ENCODE results near the gene OR6J1. TPM values are rescaled to one million over a fixed set of nuclear protein-coding genes. Genes with fewer than 3 reads are reported as not detected.
A peak's percentile ranks its signal among the peaks of the same experiment; 100 is the strongest.
"Not testable (repeated sequence)": the region's sequence is repeated elsewhere in the genome, so short reads cannot be mapped to it uniquely, and the experiment has no call there.

OR6J1 gene
- total RNA-seq, 2 donors from 2014 or later: not detected

DNA sequence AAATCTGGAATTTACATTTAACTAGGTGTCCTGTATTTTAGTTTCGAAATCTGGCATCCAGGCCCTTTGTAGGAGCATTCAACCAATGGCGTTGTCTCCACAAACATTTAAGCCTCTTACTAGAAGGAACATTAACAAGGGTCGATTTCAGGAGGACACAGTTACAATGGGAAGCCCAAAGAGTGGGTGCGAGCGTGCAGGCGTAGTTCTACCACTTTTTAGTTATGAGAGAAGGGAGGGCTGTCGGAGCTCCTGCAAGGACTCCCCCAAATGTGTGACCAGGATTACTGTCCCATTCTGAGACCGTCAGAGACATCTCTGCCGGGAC is 46.4 kb downstream of the OR6J1 start:
- no peaks in the 10 kb centered on the region for H3K9me3 Mint-ChIP-seq
- no peaks in the 10 kb centered on the region for H3K27me3 Mint-ChIP-seq (ENCODE audit: low read depth)
- ATAC-seq (replicated peaks in 1 of 2) (no peak), DNase-seq (no peak)
- H3K36me3 Mint-ChIP-seq (ENCODE audit: insufficient read depth in 2 of 2): peaks cover 5 to 9% of the 10 kb centered on the region in 2 donors
- H3K4me1 Mint-ChIP-seq (ENCODE audit: low read depth): peaks cover 56% of the 10 kb centered on the region
- peak overlapping the region; percentile 95 for H3K4me3 Mint-ChIP-seq
- H3K27ac Mint-ChIP-seq: peak overlapping the region; percentile 36

DNA sequence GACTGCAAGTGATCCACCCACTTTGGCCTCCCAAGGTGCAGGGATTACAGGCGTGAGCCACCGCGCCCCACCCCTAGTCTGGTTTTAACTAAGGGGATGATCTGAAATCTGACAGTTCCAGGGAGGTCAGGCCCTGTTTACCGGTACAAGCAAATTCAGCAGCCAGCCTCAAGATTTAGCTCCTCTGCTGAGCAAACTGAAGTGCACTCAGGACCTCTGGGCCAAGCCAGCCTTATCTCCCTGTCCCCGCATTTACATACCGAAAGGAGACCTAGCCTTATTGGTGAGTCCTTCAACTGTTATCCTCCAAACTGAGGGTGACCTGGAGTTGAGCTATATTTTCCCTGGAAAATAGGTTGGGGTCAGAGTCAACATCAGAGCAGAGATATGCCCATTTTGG is 46.9 kb downstream of the OR6J1 start:
- H3K27ac Mint-ChIP-seq: peak overlapping the region; percentile 38

DNA sequence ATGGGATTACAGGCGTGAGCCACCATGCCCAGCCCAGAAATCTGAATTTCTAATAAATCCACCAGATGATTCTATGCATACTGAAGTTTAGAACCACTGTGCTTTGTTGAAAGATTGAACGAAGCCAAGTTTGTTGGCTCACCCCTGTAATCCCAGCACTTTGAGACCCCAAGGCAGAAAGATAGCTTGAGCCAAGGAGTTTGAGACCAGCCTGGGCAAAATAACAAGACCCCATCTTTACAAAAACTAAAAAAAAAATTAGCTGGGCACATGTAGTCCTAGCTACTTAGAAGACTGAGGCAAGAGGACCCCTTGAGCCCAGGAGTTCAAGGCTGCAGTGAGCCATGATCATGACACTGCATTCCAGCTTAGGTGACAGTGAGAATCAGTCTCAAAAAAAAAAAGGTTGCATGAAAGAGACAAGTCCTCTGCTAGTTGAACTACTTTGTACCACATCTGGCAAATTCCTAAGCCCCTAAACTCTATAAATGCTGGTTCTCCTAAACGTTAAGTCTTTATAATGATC is 47.7 kb downstream of the OR6J1 start:
- H3K4me1 Mint-ChIP-seq (ENCODE audit: low read depth): peaks cover 58% of the 10 kb centered on the region
- no peak overlapping the region for H3K27ac Mint-ChIP-seq
- ATAC-seq (replicated peaks in 1 of 2) (no peak), DNase-seq (no peak)
- H3K27me3 Mint-ChIP-seq (ENCODE audit: low read depth): no peaks in the 10 kb centered on the region
- H3K9me3 Mint-ChIP-seq: no peaks in the 10 kb centered on the region
- H3K36me3 Mint-ChIP-seq (ENCODE audit: insufficient read depth in 2 of 2): peaks cover 2 to 3% of the 10 kb centered on the region in 2 donors
- H3K4me3 Mint-ChIP-seq: no peak overlapping the region

More for the DNA sequence above, 46.9 kb downstream of the OR6J1 start:
- DNase-seq (no peak), ATAC-seq (replicated peaks in 1 of 2) (no peak)
- Mint-ChIP-seq H3K36me3 (ENCODE audit: insufficient read depth in 2 of 2) (peaks cover 5% of the 10 kb centered on the region in 2 donors), H3K4me1 (ENCODE audit: low read depth) (peaks cover 58% of the 10 kb centered on the region), H3K27me3 (ENCODE audit: low read depth) (no peaks in the 10 kb centered on the region), H3K9me3 (no peaks in the 10 kb centered on the region), H3K4me3 (peak overlapping the region; percentile 95)

DNA sequence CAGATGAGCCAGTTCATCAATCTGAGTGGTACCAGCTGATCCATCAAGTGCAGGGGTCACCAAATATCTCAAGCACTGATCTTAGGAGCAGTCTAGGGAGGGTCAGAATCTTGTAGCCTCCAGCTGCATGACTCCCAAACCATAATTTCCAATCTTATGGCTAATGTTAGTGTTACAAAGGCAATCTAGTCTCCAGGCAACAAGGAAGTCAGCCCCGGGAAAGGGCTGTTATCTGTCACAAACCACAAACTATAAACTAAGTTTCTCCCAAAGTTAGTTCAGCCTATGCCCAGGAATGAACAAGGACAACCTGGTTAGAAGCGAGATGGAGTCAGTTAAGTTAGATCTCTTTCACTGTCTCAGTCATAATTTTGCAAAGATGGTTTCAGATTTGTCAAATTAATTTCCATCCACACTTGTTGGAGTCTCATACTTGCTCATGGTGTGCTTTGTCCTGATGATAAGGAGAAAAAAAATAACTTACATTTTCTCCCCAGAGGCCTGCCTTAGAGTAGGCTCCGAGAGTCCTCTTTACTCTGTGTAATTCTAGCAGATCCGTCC is 49.9 kb downstream of the OR6J1 start:
- H3K4me1 Mint-ChIP-seq (ENCODE audit: low read depth): peaks cover 67% of the 10 kb centered on the region
- H3K36me3 Mint-ChIP-seq (ENCODE audit: insufficient read depth in 2 of 2): peaks cover 2 to 3% of the 10 kb centered on the region in 2 donors
- H3K9me3 Mint-ChIP-seq: no peaks in the 10 kb centered on the region
- no peak overlapping the region for H3K4me3 Mint-ChIP-seq
- ATAC-seq (replicated peaks in 1 of 2) (no peak), DNase-seq (no peak)
- no peaks in the 10 kb centered on the region for H3K27me3 Mint-ChIP-seq (ENCODE audit: low read depth)
- H3K27ac Mint-ChIP-seq: no peak overlapping the region

DNA sequence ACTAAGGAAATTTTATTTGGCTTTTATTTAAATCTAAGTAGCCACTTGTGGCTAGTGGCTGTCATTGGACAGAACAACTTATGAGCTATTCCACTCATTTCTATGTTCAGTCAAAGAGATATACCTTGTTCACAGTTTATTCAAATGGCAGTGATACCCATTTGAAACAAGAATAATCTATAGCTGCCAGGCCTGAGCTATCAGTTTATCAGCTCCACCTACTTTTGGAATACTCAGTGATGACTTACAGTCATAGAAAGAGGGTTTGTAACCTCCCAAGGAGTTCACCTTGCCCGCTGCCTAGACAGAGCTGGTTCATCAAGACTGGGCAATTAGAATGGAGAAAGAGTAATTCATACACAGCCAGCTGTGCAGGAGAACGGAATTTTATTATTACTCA is 50.6 kb downstream of the OR6J1 start:
- no peaks in the 10 kb centered on the region for H3K27me3 Mint-ChIP-seq (ENCODE audit: low read depth)
- no peak for ATAC-seq (replicated peaks in 1 of 2)
- peaks cover 64% of the 10 kb centered on the region for H3K4me1 Mint-ChIP-seq (ENCODE audit: low read depth)
- peaks cover 2% of the 10 kb centered on the region in 2 donors for H3K36me3 Mint-ChIP-seq (ENCODE audit: insufficient read depth in 2 of 2)
- no peaks in the 10 kb centered on the region for H3K9me3 Mint-ChIP-seq
- H3K4me3 Mint-ChIP-seq: no peak overlapping the region
- H3K27ac Mint-ChIP-seq: no peak overlapping the region
- DNase-seq: no peak

DNA sequence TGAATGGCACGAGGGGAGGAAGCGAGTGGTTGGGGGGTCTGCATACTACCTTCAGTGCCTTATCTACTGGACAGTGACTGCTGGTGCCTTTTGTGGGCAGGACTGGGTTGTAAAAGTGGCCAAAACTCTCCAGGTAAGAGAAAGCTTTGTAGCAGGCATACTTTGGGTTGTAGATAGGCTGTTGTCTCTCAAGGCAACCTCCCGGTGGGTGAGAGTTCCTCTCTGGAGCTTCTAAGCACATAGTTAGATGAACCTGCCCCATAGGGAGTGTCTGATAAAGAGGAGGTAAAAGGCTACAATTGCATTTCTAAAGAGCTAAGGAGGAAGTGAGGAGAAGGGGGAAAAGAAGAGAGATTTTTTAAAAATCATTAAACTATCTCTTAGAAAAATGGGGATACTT is 51.0 kb downstream of the OR6J1 start:
- H3K36me3 Mint-ChIP-seq (ENCODE audit: insufficient read depth in 2 of 2): peaks cover 0 to 2% of the 10 kb centered on the region in 2 donors
- no peak overlapping the region for H3K27ac Mint-ChIP-seq
- no peaks in the 10 kb centered on the region for H3K9me3 Mint-ChIP-seq
- DNase-seq (no peak), ATAC-seq (replicated peaks in 1 of 2) (no peak)
- H3K27me3 Mint-ChIP-seq (ENCODE audit: low read depth): no peaks in the 10 kb centered on the region
- no peak overlapping the region for H3K4me3 Mint-ChIP-seq
- H3K4me1 Mint-ChIP-seq (ENCODE audit: low read depth): peaks cover 62% of the 10 kb centered on the region

DNA sequence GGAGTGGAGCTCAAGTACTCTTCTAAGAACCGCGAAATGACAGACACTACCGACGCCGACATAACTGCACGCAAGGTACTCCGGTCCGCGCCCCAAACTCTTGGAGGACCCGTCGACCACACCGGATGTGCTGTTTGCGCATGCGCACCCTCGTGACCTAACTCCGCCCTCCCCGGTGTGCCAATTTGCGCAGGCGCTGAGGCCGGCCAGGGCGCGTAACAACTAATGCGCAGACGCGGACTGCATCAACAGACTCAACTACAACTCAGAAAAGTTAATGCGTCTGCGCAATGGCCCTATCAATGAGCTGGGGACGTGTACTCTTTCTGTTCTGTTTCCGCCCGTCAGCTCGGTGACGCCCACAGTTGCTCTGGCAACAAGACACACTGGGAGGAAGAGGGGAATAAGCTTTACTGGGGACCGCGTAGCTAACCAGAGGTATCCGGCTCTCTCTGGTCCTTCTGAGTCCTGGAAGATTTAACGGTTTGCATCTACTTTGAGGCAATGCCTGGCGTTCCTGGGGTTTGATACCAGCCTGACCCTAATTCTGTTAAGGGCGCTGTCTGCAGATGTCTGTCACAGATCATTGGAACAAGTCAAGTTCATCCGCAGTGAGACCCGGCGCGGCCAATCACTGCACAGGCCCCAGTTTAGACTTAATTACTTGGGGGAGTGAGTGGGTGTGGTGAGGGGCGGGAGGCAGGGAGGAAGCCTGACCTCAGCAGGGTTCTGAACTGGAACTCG is 54.9 kb downstream of the OR6J1 start, which contains the start of gene DAD1:
Gene DAD1, minus strand, starts transcription at position 129 of the 744 bp plus-strand sequence. Its CDS starts 67 bp downstream, at position 62.
- ATAC-seq (replicated peaks in 1 of 2) (peak; percentile 89), DNase-seq (peak; percentile 99 to 100)
- peaks cover 6 to 15% of the 10 kb centered on the region in 2 donors for H3K36me3 Mint-ChIP-seq (ENCODE audit: insufficient read depth in 2 of 2)
- no peaks in the 10 kb centered on the region for H3K9me3 Mint-ChIP-seq
- H3K27me3 Mint-ChIP-seq (ENCODE audit: low read depth): no peaks in the 10 kb centered on the region
- peak within 1 kb of the TSS; percentile 88 to 99 for H3K4me3 Mint-ChIP-seq
- peak within 1 kb of the TSS; percentile 97 for H3K27ac Mint-ChIP-seq
- peaks cover 91% of the 10 kb centered on the region for H3K4me1 Mint-ChIP-seq (ENCODE audit: low read depth)

DNA sequence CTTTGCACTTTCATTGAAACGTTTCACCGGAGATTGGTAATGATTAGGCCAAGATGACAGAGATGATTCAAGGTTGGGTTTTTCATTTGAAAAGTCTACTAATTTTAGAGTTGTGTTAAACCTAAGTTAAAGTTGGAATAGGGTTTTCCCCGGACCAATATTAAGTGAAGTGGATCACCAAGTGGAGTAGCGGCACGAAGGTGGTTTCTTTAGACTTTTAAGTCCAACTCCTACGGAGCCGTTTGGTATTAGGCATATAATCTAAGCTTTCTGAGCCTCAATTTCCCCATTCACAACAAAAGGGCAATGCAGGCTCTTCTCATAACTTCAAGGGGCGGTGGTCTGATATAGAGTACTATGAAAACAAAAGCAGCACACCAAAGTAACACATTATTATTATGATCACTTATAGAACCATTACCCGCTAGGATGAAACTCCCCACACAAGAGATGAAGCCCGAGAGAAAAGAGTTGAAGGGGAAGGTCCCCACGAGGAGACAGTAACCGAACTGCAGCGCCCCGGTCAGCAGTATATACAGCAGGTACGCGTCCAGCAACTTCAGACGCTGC is 55.5 kb downstream of the OR6J1 start:
- no peaks in the 10 kb centered on the region for H3K9me3 Mint-ChIP-seq
- peak overlapping the region; percentile 88 to 99 for H3K4me3 Mint-ChIP-seq
- peaks cover 6 to 15% of the 10 kb centered on the region in 2 donors for H3K36me3 Mint-ChIP-seq (ENCODE audit: insufficient read depth in 2 of 2)
- peak overlapping the region; percentile 97 for H3K27ac Mint-ChIP-seq
- peaks cover 91% of the 10 kb centered on the region for H3K4me1 Mint-ChIP-seq (ENCODE audit: low read depth)
- ATAC-seq (replicated peaks in 1 of 2) (peak; percentile 26 to 30), DNase-seq (peak in 1 of 2 donors; percentile 21)
- H3K27me3 Mint-ChIP-seq (ENCODE audit: low read depth): no peaks in the 10 kb centered on the region

DNA sequence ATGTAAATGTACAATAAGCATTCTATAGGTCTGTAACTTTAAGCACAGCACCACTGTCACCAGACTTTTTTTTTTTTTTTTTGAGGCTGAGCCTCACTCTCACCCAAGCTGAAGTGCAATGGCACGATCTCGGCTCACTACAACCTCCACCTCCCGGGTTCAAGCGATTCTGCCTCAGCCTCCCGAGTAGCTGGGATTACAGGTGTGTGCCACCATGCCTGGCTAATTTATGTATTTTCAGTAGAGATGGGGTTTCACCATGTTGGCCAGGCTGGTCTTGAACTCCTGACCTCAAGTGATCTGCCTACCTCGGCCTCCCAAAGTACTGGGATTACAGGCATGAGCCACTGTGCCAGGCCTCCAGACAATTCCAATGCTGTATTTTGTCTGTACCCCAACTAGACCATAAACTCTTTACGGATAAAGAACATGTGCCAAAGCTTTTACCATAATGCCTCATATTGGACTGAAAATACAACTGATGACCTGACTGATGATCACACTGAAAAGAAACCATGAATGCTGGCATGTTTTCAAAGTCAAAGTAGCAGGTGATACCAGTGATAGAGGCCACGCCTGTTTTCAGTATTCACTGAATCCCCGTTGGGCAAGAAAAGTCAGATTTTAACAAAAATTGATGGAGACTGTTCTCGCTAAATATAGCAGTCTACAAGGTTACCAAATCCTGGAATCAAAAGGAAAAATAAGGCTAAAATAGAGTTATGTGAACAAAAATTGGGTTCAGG is 56.3 kb downstream of the OR6J1 start:
- ATAC-seq (replicated peaks in 1 of 2): peak in 1 of 2 donors; percentile 10
- H3K4me3 Mint-ChIP-seq: peak overlapping the region; percentile 88 to 99
- not testable (repeated sequence) for DNase-seq; H3K9me3 Mint-ChIP-seq; H3K27me3 Mint-ChIP-seq (ENCODE audit: low read depth)
- peaks cover 91% of the 10 kb centered on the region for H3K4me1 Mint-ChIP-seq (ENCODE audit: low read depth)
- H3K27ac Mint-ChIP-seq: peak overlapping the region; percentile 97
- H3K36me3 Mint-ChIP-seq (ENCODE audit: insufficient read depth in 2 of 2): peaks cover 7 to 18% of the 10 kb centered on the region in 2 donors

DNA sequence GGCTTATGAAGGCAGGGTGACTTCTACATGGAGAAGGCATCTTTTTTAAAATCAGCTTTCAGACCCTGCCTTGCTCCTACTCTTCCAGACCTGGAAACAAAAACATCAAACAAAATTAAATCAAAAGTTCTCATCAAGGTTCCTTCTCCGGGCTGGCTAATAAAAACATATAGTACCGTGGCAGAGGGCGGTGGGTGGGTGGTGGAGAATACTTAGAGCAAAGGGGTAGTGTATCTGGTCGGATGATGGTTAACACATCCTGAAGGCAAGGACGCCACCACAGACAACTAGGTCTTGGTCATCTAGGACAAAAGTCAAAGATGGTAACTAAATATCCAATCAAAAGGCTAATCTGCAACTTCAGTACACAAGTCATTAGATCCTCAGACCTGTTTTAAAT is 56.9 kb downstream of the OR6J1 start:
- H3K9me3 Mint-ChIP-seq: no peaks in the 10 kb centered on the region
- H3K4me3 Mint-ChIP-seq: peak overlapping the region; percentile 88 to 99
- no peak for ATAC-seq (replicated peaks in 1 of 2)
- H3K36me3 Mint-ChIP-seq (ENCODE audit: insufficient read depth in 2 of 2): peaks cover 7 to 21% of the 10 kb centered on the region in 2 donors
- peaks cover 91% of the 10 kb centered on the region for H3K4me1 Mint-ChIP-seq (ENCODE audit: low read depth)
- no peaks in the 10 kb centered on the region for H3K27me3 Mint-ChIP-seq (ENCODE audit: low read depth)
- no peak for DNase-seq
- peak overlapping the region; percentile 97 for H3K27ac Mint-ChIP-seq

DNA sequence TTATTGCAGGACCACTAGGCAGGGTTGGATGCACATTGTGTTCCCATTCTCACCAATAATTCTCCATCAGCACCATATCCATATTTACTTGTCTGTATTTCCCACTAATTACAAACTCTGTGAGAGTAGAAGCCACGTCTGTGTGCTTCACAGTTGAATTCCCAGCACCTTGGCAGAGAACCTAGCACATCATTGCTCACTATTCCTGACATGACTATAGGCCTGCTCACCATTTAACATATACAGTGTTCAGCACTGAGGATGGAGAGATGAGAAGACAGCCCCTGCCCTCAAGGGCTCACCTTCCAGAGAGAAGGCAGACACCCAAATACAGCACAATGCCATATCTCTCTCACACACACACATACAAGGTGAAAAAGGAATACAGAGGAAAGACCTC is 60.2 kb downstream of the OR6J1 start:
- H3K27ac Mint-ChIP-seq: peak overlapping the region; percentile 97
- H3K36me3 Mint-ChIP-seq (ENCODE audit: insufficient read depth in 2 of 2): peaks cover 7 to 29% of the 10 kb centered on the region in 2 donors
- peak; percentile 52 to 70 for ATAC-seq (replicated peaks in 1 of 2)
- peak in 1 of 2 donors; percentile 25 for DNase-seq
- peaks cover 85% of the 10 kb centered on the region for H3K4me1 Mint-ChIP-seq (ENCODE audit: low read depth)
- no peaks in the 10 kb centered on the region for H3K9me3 Mint-ChIP-seq
- peak overlapping the region; percentile 86 to 88 for H3K4me3 Mint-ChIP-seq
- H3K27me3 Mint-ChIP-seq (ENCODE audit: low read depth): no peaks in the 10 kb centered on the region

All from activated T-cell treated with anti-CD3 and anti-CD28 coated beads, Interleukin-2, amount 50 U/mL, for 72 hours (primary cell).